ENCODE measurements around the gene PHETA2. TPM values are rescaled to one million over a fixed set of nuclear protein-coding genes. Genes with fewer than 3 reads are reported as not detected.

PHETA2 gene, protein sequence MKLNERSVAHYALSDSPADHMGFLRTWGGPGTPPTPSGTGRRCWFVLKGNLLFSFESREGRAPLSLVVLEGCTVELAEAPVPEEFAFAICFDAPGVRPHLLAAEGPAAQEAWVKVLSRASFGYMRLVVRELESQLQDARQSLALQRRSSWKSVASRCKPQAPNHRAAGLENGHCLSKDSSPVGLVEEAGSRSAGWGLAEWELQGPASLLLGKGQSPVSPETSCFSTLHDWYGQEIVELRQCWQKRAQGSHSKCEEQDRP
- total RNA-seq, result 1 to 10 TPM; 3.1 TPM
- polyA plus RNA-seq, result 0.67 TPM

DNA sequence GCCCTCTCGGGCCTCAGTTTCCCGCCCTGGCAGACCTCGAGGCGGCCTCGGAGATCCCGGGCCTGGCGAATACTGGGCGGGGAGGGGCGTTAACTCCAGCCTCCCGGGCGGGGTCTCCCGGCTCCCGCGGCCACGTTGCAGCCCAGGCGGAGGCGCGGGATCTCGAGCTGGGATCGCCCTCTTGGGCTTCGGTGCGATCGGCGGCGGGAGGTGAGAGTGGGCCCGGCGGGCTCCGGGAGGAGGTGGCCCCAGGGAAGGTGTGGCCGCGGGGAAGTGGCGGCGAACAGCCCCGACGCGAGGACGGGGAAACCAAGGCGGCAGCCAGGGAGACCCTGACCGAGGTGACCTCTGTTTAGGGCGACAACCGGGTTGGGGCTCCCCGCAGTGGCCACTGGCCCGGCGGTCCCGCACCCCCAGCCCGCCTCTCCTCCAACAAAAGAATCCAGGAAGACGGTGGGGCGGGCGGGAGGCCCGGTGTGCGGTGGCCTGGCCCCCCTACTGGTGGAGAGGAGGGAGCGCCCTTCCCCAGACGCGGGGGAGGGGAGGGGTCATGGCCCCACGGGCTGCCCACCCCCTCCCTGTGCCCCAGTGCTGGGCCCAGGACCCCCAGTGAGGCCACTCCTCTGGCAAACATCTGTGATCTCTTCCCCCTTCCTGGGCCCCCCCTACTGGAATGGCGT lies at the start of gene PHETA2:
TSS of gene PHETA2 (plus strand) at position 117 of the 680 bp plus-strand sequence. CDS start 3,046 bp downstream, outside the sequence.
- no peaks in the 10 kb centered on the region for H3K27me3 Mint-ChIP-seq
- no peaks in the 10 kb centered on the region for H3K9me3 ChIP-seq (ENCODE audit: low read length)
- H3K4me3 Mint-ChIP-seq, result peak within 1 kb of the TSS; percentile 51 to 82 (median 62)
- peaks cover 38 to 62% (median 45%) of the 10 kb centered on the region in 3 donors for H3K4me1 Mint-ChIP-seq
- CTCF ChIA-PET, result interaction anchor here (1.6 kb wide), 1 partner anchor 16 kb away, joined by 10 read pairs; the partner anchor contains the start of gene NDUFA6
- H3K36me3 ChIP-seq (ENCODE audit: insufficient read depth, low read length), result no peaks in the 10 kb centered on the region
- peak; percentile 40 to 73 (median 47) for DNase-seq
- H3K4me3 ChIP-seq (ENCODE audit: low read length), result peak within 1 kb of the TSS; percentile 39
- H3K27ac Mint-ChIP-seq, result peak within 1 kb of the TSS; percentile 4 to 91 (median 64)
- POLR2A ChIA-PET, result no interaction called here
- H3K9me3 Mint-ChIP-seq, result no peaks in the 10 kb centered on the region
- H3K27me3 ChIP-seq (ENCODE audit: insufficient read depth, low read length, poor library complexity, severe bottlenecking), result no peaks in the 10 kb centered on the region
- peaks cover 36% of the 10 kb centered on the region for H3K4me1 ChIP-seq (ENCODE audit: insufficient read depth, low read length)
- peaks cover 0 to 4% (median 0%) of the 10 kb centered on the region in 3 donors for H3K36me3 Mint-ChIP-seq
- H3K27ac ChIP-seq (ENCODE audit: low read depth, low read length), result peak within 1 kb of the TSS; percentile 31

DNA sequence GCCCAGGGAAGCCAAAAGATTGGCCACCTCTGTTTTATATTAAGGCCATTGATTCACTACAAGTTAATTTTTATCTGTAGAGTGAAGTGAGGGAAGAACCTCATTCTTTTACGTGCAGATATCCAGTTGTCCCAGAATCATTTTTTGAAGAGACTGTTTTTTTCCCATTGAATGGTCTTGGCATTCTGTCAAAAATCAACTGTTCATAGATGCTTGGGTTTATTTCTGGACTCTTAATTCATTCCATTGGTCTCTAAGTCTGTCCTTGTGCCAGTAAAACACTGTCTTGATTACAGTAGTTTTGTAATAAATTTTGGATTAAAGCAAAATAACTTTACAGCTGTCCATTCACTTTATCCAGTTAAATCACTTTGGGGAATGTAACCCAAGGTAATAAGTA lies 48.6 kb upstream of the PHETA2 start:
- Mint-ChIP-seq H3K4me3 (no peak overlapping the region), H3K27me3 (peaks cover 0 to 1% of the 10 kb centered on the region in 2 donors), H3K36me3 (no peaks in the 10 kb centered on the region), H3K9me3 (no peaks in the 10 kb centered on the region), H3K4me1 (peaks cover 10 to 17% (median 10%) of the 10 kb centered on the region in 3 donors), H3K27ac (no peak overlapping the region)
- H3K9me3 ChIP-seq (ENCODE audit: low read length), result no peaks in the 10 kb centered on the region
- no peak overlapping the region for H3K4me3 ChIP-seq (ENCODE audit: low read length)
- DNase-seq, result no peak
- no peak overlapping the region for H3K27ac ChIP-seq (ENCODE audit: low read depth, low read length)
- POLR2A ChIA-PET, result no interaction called here
- H3K27me3 ChIP-seq (ENCODE audit: insufficient read depth, low read length, poor library complexity, severe bottlenecking), result no peaks in the 10 kb centered on the region
- H3K4me1 ChIP-seq (ENCODE audit: insufficient read depth, low read length), result peaks cover 9% of the 10 kb centered on the region
- CTCF ChIA-PET, result no interaction called here
- H3K36me3 ChIP-seq (ENCODE audit: insufficient read depth, low read length), result no peaks in the 10 kb centered on the region

DNA sequence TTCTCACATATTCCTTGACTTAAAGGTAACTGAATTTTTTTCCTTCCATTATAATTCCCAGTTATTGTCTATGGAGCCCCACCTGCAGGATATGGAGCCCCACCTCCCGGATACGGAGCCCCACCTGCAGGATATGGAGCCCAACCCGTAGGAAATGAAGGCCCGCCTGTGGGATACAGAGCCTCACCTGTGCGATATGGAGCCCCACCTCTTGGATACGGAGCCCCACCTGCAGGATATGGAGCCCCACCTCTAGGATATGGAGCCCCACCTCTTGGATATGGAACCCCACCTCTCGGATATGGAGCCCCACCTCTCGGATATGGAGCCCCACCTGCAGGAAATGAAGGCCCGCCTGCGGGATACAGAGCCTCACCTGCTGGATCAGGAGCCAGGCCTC lies 47.3 kb upstream of the PHETA2 start:
- Mint-ChIP-seq H3K4me3 (no peak overlapping the region), H3K27ac (no peak overlapping the region), H3K9me3 (no peaks in the 10 kb centered on the region), H3K36me3 (no peaks in the 10 kb centered on the region), H3K4me1 (peaks cover 10 to 19% (median 17%) of the 10 kb centered on the region in 3 donors), H3K27me3 (peaks cover 0 to 1% of the 10 kb centered on the region in 2 donors)
- CTCF ChIA-PET, result no interaction called here
- no peak for DNase-seq
- Histone ChIP-seq H3K9me3 (ENCODE audit: low read length) (no peaks in the 10 kb centered on the region), H3K27me3 (ENCODE audit: insufficient read depth, low read length, poor library complexity, severe bottlenecking) (no peaks in the 10 kb centered on the region), H3K4me1 (ENCODE audit: insufficient read depth, low read length) (peaks cover 9% of the 10 kb centered on the region), H3K4me3 (ENCODE audit: low read length) (no peak overlapping the region), H3K27ac (ENCODE audit: low read depth, low read length) (no peak overlapping the region), H3K36me3 (ENCODE audit: insufficient read depth, low read length) (no peaks in the 10 kb centered on the region)
- POLR2A ChIA-PET, result no interaction called here

DNA sequence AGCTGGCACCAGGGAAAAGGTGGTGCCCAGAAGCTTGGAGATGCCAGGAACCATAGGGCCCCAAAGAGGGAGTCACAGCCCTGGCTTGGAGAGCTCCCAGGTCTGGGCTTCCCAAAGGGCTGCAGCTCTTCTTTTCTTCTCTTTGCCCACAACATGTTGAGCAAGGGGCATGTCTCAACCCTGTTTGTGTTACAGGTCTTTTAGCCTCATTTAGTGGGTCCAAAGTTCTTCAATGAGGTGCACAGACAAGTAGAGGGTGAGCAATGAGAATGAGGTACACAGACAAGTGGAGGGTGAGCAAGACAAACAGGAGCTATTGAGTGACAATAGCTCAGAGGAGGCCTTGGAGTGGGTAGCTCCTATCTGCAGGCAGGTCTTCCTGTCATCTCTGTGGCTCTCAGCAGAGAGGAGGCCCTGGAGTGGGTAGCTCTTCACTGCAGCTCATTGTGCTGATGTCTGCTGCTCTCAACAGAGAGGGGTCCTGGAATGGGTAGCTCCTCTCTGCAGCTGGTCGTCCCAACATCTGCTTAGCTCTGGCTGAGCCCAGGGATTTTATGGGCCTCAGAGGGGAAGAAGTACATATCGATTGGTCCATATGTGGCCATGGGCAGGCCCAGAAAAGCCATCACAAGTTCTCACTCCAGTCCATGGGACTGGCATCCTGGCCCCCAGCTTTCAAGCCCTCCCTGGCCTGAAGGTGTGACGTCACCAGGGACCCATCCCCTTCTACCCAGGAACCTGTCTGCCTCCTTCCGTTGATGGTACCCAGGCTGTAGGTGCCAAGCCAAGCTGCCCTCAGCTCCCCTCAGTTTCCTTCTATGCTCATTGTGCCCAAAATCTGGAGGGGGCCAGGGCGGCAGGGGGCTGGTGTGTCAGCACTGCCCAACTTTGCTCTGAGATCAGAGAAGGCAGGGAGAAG lies 40.5 kb upstream of the PHETA2 start:
- POLR2A ChIA-PET, result interaction anchor here (0.6 kb wide), 1 partner anchor 408 kb away, joined by 3 read pairs; no protein-coding TSS in a partner anchor
- peaks cover 3 to 13% (median 5%) of the 10 kb centered on the region in 5 donors for H3K9me3 Mint-ChIP-seq
- CTCF ChIA-PET, result no interaction called here
- no peak overlapping the region for H3K27ac Mint-ChIP-seq
- H3K4me3 Mint-ChIP-seq, result no peak overlapping the region
- H3K27me3 Mint-ChIP-seq, result peaks cover 0 to 1% of the 10 kb centered on the region in 2 donors
- H3K27ac ChIP-seq (ENCODE audit: low read depth, low read length), result no peak overlapping the region
- no peaks in the 10 kb centered on the region for H3K4me1 ChIP-seq (ENCODE audit: insufficient read depth, low read length)
- H3K9me3 ChIP-seq (ENCODE audit: low read length), result no peaks in the 10 kb centered on the region
- no peaks in the 10 kb centered on the region for H3K36me3 ChIP-seq (ENCODE audit: insufficient read depth, low read length)
- H3K27me3 ChIP-seq (ENCODE audit: insufficient read depth, low read length, poor library complexity, severe bottlenecking), result no peaks in the 10 kb centered on the region
- no peak overlapping the region for H3K4me3 ChIP-seq (ENCODE audit: low read length)
- peaks cover 0 to 9% (median 0%) of the 10 kb centered on the region in 3 donors for H3K4me1 Mint-ChIP-seq
- H3K36me3 Mint-ChIP-seq, result peaks cover 0 to 10% (median 6%) of the 10 kb centered on the region in 3 donors
- DNase-seq, result no peak

GRCh38 chr22:42035256-42035655 lies 38.8 kb upstream of the PHETA2 start:
- Histone ChIP-seq H3K9me3 (ENCODE audit: low read length) (no peaks in the 10 kb centered on the region), H3K4me1 (ENCODE audit: insufficient read depth, low read length) (no peaks in the 10 kb centered on the region), H3K4me3 (ENCODE audit: low read length) (no peak overlapping the region), H3K27ac (ENCODE audit: low read depth, low read length) (no peak overlapping the region), H3K27me3 (ENCODE audit: insufficient read depth, low read length, poor library complexity, severe bottlenecking) (no peaks in the 10 kb centered on the region), H3K36me3 (ENCODE audit: insufficient read depth, low read length) (no peaks in the 10 kb centered on the region)
- H3K9me3 Mint-ChIP-seq, result peaks cover 3 to 13% (median 5%) of the 10 kb centered on the region in 5 donors
- H3K4me1 Mint-ChIP-seq, result peaks cover 0 to 9% (median 0%) of the 10 kb centered on the region in 3 donors
- H3K27me3 Mint-ChIP-seq, result peaks cover 0 to 1% of the 10 kb centered on the region in 2 donors
- peaks cover 0 to 10% (median 6%) of the 10 kb centered on the region in 3 donors for H3K36me3 Mint-ChIP-seq
- ChIA-PET POLR2A (no interaction called here), CTCF (no interaction called here)
- no peak for DNase-seq
- H3K4me3 Mint-ChIP-seq, result no peak overlapping the region
- H3K27ac Mint-ChIP-seq, result no peak overlapping the region

DNA sequence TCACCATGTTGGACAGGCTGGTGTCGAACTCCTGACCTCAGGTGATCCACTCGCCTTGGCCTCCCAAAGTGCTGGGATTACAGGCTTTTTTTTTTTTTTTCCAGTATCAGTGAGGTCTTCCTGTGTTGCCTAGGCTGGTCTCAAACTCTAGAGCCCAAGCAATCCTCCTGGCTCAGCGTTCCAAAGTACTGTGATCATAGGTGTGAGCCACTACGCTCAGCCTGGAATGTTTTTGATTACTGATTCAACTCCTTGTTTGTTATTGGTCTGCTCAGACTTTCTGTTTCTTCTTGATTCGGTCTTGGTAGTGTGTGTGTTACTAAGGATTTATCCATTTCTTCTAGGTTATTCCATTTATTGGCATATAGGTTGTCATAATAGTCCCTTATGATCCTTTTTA lies 34.8 kb upstream of the PHETA2 start:
- DNase-seq, result no peak
- H3K27me3 Mint-ChIP-seq, result peaks cover 0 to 8% of the 10 kb centered on the region in 2 donors
- Histone ChIP-seq H3K4me3 (ENCODE audit: low read length) (no peak overlapping the region), H3K27me3 (ENCODE audit: insufficient read depth, low read length, poor library complexity, severe bottlenecking) (no peaks in the 10 kb centered on the region), H3K4me1 (ENCODE audit: insufficient read depth, low read length) (no peaks in the 10 kb centered on the region), H3K9me3 (ENCODE audit: low read length) (no peaks in the 10 kb centered on the region), H3K27ac (ENCODE audit: low read depth, low read length) (no peak overlapping the region), H3K36me3 (ENCODE audit: insufficient read depth, low read length) (no peaks in the 10 kb centered on the region)
- peaks cover 3 to 18% (median 9%) of the 10 kb centered on the region in 3 donors for H3K36me3 Mint-ChIP-seq
- no peak overlapping the region for H3K27ac Mint-ChIP-seq
- ChIA-PET CTCF (no interaction called here), POLR2A (interaction anchor here (0.7 kb wide), 1 partner anchor 39 kb away, joined by 3 read pairs; no protein-coding TSS in a partner anchor)
- no peaks in the 10 kb centered on the region for H3K4me1 Mint-ChIP-seq
- H3K9me3 Mint-ChIP-seq, result peaks cover 9 to 20% (median 18%) of the 10 kb centered on the region in 5 donors
- no peak overlapping the region for H3K4me3 Mint-ChIP-seq

GRCh38 chr22:42041784-42042183 lies 32.3 kb upstream of the PHETA2 start:
- Histone ChIP-seq H3K27me3 (ENCODE audit: insufficient read depth, low read length, poor library complexity, severe bottlenecking) (no peaks in the 10 kb centered on the region), H3K4me3 (ENCODE audit: low read length) (no peak overlapping the region), H3K36me3 (ENCODE audit: insufficient read depth, low read length) (no peaks in the 10 kb centered on the region), H3K9me3 (ENCODE audit: low read length) (no peaks in the 10 kb centered on the region), H3K27ac (ENCODE audit: low read depth, low read length) (no peak overlapping the region), H3K4me1 (ENCODE audit: insufficient read depth, low read length) (no peaks in the 10 kb centered on the region)
- Mint-ChIP-seq H3K27me3 (peaks cover 0 to 8% of the 10 kb centered on the region in 2 donors), H3K9me3 (peaks cover 8 to 18% (median 16%) of the 10 kb centered on the region in 5 donors), H3K27ac (no peak overlapping the region), H3K4me1 (no peaks in the 10 kb centered on the region), H3K4me3 (no peak overlapping the region), H3K36me3 (peaks cover 3 to 18% (median 3%) of the 10 kb centered on the region in 3 donors)
- no peak for DNase-seq
- ChIA-PET POLR2A (no interaction called here), CTCF (interaction anchor here (0.8 kb wide), 1 partner anchor 28 kb away, joined by 3 read pairs; no protein-coding TSS in a partner anchor)

All from CD8-positive, alpha-beta memory T cell (primary cell).